PC-3 (cell line): ENCODE results near the gene PLEKHO2.

ENCODE experiments used
- CTCF ChIP-seq: fragments of 300-600 bp; sonication (generic); conservative IDR thresholded peaks from 2 replicates; pipeline ENCODE4 v1.5.1; 2017; ENCODE audit warnings: antibody characterized with exemption, low read depth, mild to moderate bottlenecking, low read length
- EZH2 ChIP-seq: fragments of 300-600 bp; sonication (generic); IDR thresholded peaks from one replicate; pipeline ENCODE4 v1.6.1; 2017; ENCODE audit warnings: antibody characterized with exemption, mild to moderate bottlenecking, low read length; ENCODE audit not compliant: unreplicated experiment
- EZH2phosphoT487 ChIP-seq: fragments of 300-600 bp; sonication (generic); IDR thresholded peaks from 2 replicates; pipeline ENCODE4 v1.6.1; 2018; ENCODE audit warnings: mild to moderate bottlenecking, antibody characterized with exemption, low read length, borderline replicate concordance

DNA sequence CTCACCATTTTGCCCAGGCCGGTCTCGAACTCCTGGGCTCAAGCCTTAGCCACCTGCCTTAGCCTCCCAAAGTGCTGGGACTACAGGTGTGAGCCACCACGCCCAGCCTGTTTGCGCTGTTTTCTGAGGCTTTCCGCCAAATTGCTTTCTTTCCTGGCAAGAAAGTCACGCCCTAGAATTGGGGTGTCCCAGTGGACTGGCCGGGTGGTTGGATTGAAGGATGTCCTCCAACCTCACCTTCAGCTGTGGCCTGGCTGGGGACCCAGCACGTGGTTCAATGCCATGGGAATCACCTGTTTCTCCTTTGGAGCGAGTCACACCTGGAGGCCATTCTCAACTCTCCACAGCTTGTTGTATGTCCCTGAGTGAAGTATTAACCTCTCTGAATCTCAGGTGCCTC, 64.2 kb downstream of the PLEKHO2 start:
- TF ChIP-seq EZH2phosphoT487 (no peak), CTCF (no peak), EZH2 (no peak)
